HTERT RPE-1 (cell line): ENCODE results near the gene PTGDR2.
"Not testable (repeated sequence)": the region's sequence is repeated elsewhere in the genome, so short reads cannot be mapped to it uniquely, and the experiment has no call there.

ENCODE experiments used
- in situ Hi-C: fragments of 300-500 bp; cut with MboI; formaldehyde crosslinking; loops from 4 replicates; pipeline ENCODE4 v1.14.3; 2020; ENCODE audit warnings: low sequenced_read_pairs

The PTGDR2 gene

DNA sequence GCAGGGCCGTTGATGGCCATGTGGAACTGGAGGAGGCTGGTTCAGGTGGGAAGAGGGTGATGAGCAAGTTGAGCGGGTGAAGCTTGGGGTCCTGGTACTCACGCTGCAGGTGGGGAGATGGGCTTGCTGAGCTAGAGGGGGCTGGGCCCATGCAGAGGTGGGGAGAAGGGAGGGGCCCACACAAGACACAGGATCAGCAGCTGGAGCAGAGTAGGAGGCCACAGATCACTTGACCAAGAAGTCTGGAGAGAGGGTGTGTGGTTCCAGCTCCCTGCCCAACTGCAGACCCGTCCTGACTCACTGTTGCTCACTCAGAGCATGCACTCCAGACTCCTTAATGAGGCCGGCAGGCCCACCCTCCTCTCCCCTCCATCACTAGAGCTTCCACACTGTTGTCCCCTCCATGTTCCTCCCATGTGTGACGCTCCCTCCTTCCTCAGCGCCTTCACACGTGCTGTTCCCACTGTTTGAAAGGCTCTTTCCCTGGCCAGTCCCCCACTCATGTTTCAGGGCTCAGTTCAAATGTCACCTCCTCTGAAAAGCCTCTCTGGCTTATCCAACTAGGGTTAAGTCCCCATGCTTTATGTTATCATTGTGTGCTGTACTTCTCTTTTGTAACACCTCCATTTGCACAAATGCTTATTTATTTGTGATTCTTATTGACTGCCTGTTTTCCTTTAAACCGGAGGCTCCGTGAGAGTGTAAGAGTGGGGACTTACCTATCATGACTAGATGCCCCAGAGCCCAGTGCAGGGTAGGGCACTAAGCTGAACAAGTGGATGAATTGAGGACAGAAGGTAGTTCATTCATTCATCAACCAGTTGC lies 11.5 kb downstream of the PTGDR2 start:
- in situ Hi-C loops, result no loop called here

DNA sequence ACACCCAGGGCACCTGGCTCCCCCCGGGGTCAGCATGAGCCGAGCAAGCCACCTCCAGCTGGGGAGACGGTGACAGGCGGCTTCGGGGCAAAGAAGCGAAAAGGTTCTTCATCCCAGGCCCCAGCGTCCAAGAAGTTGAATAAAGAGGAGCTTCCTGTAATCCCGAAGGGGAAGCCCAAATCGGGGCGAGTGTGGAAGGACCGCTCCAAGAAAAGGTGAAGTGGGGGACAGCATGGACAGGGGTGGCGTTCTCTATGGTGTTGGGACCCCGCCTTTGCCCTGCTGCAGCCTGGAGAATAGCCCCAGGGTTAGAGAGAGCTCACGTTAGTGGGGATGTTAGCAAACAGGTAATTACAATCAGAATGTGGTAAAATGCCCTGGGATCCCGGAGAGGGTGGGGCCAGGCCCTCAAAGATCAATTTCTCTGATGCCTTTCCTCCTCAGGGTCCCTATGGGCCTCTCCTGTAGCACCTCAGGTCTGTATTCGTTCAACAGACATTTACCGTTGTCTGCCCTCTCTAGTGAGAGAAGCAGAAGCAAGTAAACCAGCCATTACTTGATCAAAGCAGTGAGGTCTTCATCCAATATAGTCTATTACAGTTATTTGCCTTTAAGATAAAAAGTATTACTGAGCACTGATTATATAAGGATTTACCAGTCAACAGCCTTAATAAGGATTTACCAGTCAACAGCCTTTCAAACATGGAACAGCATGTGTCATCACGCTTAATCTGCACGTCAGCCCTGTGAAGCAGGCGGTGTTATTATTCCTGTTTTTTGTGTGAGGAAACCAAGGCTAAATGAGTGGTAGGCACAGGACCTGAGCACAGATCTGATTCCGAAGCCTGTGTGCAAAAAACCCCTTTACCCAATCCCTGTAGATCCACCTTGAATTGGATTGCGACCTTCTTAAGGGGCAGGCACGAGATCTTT lies 12.8 kb downstream of the PTGDR2 start:
- in situ Hi-C loops, result no loop called here

DNA sequence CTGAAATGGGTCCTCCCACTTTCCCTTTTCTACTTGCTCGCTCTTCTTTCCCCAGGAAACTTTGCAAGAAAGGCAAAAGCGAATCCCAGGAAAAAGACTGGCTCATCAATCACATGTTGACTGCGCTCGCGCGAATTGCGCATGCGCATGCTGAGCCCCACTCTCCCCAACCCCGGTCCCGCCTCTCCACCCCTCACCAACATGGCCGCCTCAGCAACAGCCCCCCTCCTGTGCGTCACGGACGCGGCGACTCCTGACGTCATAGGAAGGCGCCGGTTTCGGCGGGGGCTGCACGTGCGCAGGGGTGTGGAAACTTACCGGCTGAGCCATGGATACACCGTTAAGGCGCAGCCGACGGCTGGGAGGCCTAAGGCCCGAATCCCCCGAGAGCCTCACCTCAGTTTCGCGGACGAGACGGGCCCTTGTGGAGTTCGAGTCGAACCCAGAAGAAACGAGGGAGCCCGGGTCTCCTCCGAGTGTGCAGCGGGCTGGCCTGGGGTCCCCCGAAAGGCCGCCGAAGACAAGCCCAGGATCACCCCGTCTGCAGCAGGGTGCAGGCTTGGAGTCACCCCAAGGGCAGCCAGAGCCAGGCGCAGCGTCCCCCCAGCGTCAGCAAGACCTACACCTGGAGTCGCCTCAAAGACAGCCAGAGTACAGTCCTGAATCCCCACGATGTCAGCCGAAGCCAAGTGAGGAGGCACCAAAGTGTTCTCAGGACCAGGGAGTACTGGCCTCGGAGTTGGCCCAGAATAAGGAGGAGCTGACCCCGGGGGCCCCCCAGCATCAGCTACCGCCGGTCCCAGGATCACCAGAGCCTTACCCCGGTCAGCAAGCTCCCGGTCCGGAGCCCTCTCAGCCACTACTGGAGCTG lies 13.7 kb downstream of the PTGDR2 start, which contains the start of gene CCDC86:
CCDC86 (plus strand) TSS at position 317 of the 871 bp plus-strand sequence; CDS start at position 329, 12 bp downstream.
- in situ Hi-C loops, result no loop called here

DNA sequence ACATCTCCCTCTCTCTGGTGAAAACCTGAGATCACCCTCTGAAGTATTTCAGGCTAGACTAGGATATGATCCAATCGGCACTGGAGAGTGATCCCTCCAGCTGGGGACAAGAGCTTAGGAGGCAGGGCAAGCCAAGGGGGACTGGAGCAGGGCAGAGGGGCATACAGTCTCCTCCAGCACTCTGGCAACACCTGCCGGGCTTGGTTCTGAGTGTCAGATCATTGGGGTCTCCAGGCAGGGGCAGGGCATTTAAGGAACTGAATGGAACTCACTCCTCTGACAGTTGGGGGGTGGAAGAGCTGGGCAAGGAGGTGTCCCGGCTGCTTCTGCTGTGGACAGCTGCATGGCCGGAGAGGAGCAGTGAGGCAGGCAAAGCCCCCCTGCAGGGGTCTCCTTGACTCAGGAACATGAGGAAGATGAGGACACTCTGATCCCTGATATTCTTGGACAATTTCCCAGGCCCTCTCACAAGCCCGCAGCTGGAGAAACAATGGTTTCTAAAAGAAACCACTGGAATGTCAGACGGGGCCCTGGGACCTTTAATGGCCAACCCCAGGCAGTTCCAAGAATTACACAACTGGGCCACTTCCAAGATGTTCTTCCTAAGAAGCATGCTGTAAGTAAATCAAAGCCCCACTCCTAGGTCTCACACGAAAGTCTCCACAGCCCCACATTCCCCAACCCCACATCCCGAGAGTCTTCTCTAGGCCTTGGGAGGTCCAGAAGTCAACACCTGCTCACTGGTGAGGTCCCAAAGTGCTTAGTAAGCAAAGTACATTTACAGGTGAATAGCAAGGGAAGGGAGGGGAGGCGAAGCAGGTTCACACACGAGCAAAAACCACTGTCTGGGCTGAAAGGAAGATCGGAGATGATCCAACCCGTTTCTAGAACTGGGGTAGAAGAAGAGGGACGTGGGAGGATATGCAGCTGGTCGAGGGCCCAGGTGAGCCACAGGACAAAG lies 15.0 kb downstream of the PTGDR2 start:
- in situ Hi-C loops, result no loop called here

DNA sequence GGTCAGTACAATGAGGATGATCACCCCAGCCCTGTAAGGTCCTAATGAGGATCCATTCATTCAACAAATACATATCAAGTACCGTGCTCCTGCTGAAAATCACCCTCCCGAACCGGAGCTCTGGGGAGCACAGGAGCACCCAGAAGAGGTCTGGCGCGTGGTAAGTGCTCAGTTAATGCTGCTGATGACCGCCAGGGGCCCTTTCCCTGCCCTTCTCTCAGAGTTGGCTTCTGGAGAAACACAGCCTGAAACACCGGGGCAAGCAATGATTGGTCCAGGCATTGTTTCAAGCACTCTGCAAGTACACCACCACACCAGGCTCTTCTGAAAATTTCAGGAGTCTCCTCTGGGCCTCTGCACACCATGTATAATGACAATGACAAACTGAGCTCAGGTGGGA lies 17.6 kb downstream of the PTGDR2 start:
- in situ Hi-C loops, result no loop called here

DNA sequence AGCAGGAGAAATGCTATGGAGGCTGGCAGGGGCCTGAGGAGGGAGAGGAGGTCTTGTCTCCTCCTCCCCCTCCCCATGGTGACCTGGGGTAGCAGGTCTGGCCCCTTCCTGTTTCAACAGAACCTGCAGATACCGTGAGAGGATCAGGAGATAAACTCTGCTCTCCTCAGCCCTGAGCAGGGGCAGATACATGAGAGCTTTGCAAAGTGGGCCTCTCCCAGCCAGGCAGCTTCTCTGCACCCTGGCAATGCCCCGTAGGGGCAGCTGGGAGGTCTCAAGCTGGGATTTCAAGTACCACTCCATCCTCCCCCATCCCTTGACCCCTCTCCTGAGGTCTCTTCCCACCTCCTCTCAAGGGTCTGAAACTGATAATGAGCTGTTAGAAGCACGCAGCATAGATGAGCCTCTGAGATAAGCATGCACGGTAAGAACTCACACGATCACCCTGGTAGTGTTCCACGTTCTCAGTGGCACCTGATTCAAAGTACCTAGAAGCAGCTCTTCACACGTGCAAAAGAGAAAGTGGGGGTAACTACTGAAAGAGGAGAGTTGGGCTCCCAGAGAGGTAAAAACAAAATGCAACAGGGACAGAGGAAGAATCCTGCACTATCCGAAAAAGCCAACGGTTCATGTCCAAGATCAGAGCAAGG lies 18.8 kb downstream of the PTGDR2 start:
- in situ Hi-C loops, result no loop called here

DNA sequence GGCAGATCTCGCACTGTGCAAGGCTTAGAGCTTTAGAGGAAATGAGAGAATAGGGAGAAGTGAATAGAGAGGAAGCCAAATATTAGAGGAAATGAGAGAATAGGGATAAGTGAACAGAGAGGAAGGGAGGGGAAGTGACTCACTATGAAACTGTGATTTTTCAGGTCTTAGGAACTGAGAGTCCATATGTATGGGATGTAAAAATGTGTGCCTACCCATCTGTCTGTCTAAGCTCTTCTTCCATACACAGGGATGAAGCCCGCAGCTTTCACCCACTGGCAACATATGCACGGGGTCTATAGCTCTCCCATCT lies 20.3 kb downstream of the PTGDR2 start:
- in situ Hi-C loops, result no loop called here

DNA sequence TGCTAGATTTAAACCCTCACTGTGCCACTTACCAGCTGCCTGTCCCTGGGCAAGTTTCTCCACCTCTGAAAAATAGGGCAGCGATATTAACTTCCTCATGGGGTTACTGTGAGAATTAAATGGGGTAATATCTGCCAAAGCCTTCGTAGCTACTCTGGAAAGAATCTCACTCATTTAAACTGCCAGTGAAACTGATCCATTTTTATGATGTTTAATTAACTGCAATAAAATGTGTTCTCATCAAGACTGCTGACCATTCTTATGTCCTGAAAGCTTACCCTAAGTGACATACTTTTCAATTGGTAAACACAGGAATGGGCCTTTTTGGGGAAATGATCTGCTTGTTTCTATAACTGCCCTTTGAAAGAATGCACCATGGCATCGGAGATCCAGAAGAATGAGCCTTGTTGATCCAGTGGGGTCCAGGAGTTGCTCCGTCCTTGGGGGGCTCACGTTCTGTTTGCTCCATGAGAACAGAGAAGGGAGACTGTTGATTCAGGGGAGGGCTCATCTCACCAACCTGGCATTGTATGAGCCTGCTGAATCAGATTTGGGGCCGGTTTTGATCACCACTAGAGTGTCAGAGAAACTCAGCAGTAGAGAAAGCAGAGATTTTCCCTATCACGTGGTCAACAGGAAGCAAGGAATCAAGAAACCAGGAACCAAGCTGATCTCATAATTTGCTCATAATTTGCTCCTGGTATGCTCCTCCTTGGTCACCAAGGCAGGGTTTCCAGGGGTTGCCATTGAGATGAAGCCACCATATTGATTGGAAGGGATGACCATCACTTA lies 20.8 kb downstream of the PTGDR2 start:
- in situ Hi-C loops, result no loop called here

DNA sequence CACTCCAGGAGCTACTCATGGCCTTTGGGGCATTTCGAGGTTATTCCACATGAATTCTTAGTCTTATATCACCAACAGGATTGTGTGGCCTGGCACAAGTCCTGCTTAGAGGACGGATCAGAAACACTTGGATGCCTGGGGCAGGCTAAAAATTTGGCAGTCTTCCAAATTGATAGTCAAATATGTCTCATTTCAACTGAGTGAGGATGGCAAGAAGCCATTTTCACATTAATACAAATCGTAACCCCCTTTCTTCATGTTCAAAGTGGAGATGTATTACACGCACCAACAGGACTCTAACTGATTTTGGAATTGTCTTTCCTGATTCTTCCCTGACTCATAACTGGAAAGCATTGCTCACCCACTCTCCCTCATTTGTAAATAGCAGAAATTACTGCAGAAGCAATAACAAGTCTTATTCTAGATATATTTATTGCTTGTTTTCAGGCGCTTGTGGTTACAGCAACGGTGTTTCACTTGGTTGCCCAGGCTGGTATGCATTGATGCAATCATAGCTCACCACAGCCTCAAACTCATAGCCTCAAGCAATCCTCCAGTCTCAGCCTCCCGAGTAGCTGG lies 24.2 kb downstream of the PTGDR2 start:
- in situ Hi-C loops, result no loop called here

DNA sequence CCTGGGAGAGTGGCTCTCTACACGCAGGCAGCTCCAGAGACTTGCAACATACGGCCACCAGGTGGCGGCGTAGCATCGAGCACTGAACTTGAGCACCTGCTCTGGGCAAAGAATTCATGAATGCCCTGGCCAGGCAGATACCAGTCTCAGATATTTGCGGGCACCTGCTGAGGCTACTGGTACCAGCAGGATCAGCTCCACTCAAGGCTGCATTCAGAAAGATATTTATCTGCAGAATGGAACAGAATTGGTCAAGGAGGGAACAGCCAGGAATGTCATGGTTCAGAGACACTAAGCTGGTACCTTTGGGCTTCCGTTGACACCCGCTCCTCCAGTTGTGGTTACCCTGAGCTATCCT lies 24.6 kb downstream of the PTGDR2 start:
- in situ Hi-C loops, result no loop called here

DNA sequence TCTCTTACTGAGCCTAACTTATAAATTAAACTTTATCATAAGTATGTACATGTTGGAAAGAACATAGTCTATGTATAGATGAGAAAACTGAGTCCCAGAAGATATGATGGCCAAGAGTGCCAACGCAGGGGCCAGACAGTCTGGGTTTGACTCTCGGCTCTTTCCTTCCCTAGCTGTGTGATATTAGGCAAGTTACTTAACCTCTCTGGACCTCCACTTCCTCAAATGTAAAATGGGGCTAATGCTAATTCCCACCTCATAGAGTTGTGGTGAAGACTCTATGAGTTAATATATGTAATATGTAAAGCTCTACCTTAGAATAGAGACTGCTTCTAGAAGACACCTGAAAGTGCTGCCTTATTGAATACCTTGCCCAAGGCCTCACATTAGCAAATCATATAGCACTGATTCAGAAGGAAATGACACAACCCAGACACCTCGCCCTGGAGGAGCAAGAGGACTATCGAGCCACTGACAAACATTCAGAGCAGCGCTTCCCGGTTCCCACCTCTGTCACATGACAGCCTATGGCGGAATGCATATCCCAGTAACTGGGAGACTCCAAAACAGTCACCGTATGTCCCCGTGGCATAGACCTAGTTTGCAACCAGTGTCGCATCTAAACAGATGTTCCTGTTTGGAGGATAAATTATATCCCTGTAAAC lies 25.1 kb downstream of the PTGDR2 start:
- in situ Hi-C loops, result no loop called here

DNA sequence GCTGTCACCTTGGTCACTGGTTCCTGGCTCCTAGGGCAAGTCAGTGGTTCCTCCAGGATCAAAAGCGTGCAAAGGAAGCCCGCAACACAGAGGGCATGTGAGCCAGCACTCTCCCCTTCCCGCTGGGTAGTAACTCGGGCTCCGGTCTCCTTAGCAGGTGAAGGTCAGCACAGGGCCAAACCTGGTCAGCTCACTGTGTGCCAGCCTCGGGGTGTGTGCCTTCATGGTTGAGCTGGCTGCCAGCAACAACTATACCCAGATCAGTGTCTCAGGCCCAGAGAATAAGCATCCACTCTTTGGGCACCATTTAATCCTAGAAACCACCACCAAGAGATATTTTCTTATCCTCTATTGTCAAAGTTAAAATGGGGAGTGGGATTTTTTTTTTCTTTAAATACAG lies 30.0 kb downstream of the PTGDR2 start:
- in situ Hi-C loops, result no loop called here

DNA sequence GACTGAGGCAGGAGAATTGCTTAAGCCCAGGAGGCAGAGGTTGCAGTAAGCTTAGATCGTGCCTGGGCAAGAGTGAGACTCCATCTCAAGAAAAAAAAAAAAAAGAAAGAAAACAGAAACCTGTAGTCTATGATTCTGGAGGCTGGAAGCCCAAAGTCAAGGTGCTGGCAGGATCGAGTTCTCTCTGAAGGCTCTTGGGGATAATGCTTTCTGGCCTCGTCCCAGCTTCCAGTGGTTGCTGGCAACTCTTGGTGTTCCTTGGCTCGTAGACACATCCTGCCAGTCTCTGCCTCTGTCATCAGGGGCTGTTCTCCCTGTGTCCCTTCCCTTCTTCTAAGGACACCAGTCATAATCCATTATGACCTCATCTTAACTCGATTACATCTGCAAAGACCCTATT lies 30.6 kb downstream of the PTGDR2 start:
- in situ Hi-C loops, result no loop called here

DNA sequence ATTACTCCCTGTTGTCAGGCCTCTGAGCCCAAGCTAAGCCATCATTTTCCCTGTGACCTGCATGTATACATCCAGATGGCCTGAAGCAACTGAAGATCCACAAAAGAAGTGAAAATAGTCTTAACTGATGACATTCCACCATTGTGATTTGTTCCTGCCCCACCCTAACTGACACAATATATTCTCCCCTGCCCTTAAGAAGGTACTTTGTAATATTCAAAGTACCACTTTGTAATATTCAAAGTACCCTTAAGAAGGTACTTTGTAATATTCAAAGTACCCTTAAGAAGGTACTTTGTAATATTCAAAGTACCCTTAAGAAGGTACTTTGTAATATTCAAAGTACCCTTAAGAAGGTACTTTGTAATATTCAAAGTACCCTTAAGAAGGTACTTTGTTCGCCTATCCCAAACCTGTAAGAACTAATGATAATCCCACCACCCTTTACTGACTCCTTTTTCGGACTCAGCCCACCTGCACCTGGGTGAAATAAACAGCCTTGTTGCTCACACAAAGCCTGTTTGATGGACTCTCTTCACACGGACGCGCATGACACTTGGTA lies 31.9 kb downstream of the PTGDR2 start:
- in situ Hi-C loops, result not testable (repeated sequence)

DNA sequence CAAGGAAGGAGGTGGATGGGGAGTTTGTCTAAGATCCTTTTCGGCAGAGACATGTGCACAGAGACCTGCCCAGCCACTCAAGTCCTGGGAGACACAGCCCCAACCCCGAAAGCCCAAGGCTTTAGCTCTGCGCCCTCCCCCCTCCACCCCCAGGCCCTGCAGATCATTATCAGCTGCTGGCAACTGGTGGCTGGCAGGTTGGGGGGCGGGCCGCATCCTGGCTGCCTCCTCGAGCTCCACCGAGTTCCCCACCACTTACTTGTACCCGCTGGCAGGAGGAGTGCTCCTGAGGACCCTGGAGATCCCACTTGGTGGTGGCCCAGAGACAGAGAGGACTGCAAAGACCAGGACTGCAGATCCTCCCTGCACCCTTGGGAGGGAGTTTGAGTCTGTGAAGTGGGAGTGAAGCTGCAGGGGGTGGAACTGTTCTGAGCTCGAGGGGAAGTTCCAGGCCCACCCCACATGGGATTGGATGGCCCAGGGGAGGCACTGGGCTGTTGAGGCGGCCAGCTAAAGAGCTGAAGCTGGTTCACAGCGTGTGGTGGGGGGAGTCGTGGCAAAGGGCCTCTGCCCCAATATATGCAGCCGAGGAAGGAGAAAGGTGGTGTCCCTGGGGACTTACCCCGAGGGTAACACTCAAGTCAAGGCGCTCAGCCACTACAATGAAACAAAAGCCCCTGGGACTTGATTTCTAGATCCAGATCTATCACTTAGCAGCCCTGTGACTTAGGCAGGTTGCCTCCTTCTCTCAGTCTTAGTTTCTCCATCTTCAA lies 33.7 kb downstream of the PTGDR2 start:
- in situ Hi-C loops, result no loop called here

DNA sequence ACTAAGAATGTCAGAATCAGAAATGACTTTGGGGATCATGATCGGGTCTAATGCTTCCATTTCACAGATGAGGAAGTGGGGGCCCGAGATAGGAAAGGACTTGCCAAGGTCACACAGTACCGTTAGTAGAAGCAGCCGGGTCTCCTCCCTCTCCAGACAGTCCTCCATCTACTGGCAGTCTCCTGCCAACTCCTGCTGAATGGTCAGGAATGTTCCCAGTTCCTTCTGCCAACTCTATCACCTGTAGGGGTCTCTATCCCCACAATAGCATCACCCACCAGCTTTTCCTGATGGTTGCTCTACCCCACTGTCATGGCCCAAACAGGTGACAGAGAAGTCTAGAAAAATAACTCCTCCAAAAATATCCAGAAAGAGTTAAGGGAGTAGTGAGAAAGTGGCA lies 37.7 kb downstream of the PTGDR2 start:
- in situ Hi-C loops, result no loop called here
